Measurements from ENCODE around the gene GRIN1.

GRCh38 chr9:137181680-137182079 is 42.7 kb downstream of the GRIN1 start:
- TF ChIP-seq GATA3 (IDR thresholded peaks at IDR 0.05; ENCODE audit: low read depth, low read length): no peak
- no peak for TF ChIP-seq GATA2 (IDR thresholded peaks at IDR 0.05; ENCODE audit: low read depth, low read length)

Measured in SH-SY5Y (cell line).